Tibial nerve (tissue), 4 donors: ENCODE data around the gene KAZN.

Experiments used
- EP300 ChIP-seq, 2 donors: sonication (generic); formaldehyde crosslinking; IDR thresholded peaks; one replicate each; pipeline ENCODE4 v1.6.1; 2017; ENCODE audit warnings: antibody characterized with exemption in 2 of 2, mild to moderate bottlenecking in 1 of 2
- TF ChIP-seq, protein P1 (sequence below), 5 experiments: fragments of 200-600 bp in 3 of 5; fragments of 450-650 bp in 2 of 5; sonication (generic) in 3 of 5; IDR thresholded peaks; one replicate each; pipeline ENCODE4 v1.5.1; 2016 to 2019; ENCODE audit warnings: antibody characterized with exemption in 5 of 5, mild to moderate bottlenecking in 3 of 5, moderate library complexity in 2 of 5

DNA sequence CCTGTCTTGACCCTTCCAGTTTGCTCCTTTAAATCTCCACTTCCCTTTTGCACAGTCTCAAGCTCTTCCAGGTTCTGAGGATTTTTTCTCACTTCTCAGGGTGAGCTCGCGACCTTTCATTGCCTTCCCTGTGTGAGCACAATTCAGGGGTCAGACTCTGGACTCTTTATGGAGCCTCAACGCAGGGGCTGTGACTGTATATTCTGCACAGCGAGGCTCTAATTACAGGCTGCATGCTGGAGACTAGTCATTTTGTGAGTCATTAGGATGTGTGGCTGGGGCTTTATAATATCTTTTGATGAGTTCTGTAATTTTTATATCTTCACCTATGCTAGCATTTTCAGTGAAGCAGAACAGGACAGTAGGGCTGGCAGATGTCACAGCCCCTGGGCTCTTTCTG, 270.7 kb downstream of the KAZN start:
- TF ChIP-seq, protein P1, sequence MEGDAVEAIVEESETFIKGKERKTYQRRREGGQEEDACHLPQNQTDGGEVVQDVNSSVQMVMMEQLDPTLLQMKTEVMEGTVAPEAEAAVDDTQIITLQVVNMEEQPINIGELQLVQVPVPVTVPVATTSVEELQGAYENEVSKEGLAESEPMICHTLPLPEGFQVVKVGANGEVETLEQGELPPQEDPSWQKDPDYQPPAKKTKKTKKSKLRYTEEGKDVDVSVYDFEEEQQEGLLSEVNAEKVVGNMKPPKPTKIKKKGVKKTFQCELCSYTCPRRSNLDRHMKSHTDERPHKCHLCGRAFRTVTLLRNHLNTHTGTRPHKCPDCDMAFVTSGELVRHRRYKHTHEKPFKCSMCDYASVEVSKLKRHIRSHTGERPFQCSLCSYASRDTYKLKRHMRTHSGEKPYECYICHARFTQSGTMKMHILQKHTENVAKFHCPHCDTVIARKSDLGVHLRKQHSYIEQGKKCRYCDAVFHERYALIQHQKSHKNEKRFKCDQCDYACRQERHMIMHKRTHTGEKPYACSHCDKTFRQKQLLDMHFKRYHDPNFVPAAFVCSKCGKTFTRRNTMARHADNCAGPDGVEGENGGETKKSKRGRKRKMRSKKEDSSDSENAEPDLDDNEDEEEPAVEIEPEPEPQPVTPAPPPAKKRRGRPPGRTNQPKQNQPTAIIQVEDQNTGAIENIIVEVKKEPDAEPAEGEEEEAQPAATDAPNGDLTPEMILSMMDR (IDR thresholded peaks at IDR 0.05): no peak
- TF ChIP-seq EP300 (IDR thresholded peaks at IDR 0.05): no peak
